IPS DF 4.7 (cell line): ENCODE data around the gene DNAH7.
A peak's percentile ranks its signal among the peaks of the same experiment; 100 is the strongest.
"Not testable (repeated sequence)": the region's sequence is repeated elsewhere in the genome, so short reads cannot be mapped to it uniquely, and the experiment has no call there.

ENCODE experiments used
- DNase-seq: peaks from one replicate; pipeline ENCODE4 v3.0.0-alpha.2; 2013; ENCODE audit warnings: low spot score; ENCODE audit errors: extremely low read depth

Gene DNAH7

GRCh38 chr2:195732574-195732973, 336.1 kb downstream of the DNAH7 start:
- DNase-seq: no peak

- DNase-seq: no peak
Observed at GRCh38 chr2:195730912-195731311, 337.7 kb downstream of the DNAH7 start.

- DNase-seq: no peak
Observed at GRCh38 chr2:195727106-195727505, 341.5 kb downstream of the DNAH7 start.

GRCh38 chr2:195722075-195722474, 346.6 kb downstream of the DNAH7 start:
- DNase-seq: no peak

- DNase-seq: no peak
Observed at GRCh38 chr2:195721042-195721441, 347.6 kb downstream of the DNAH7 start.

GRCh38 chr2:195716466-195716865, 352.2 kb downstream of the DNAH7 start:
- no peak for DNase-seq

- no peak for DNase-seq
Observed at GRCh38 chr2:195711478-195711877, 357.2 kb downstream of the DNAH7 start.

- no peak for DNase-seq
Observed at GRCh38 chr2:195709901-195710806, 358.5 kb downstream of the DNAH7 start.

- DNase-seq: no peak
Observed at GRCh38 chr2:195706161-195706900, 362.3 kb downstream of the DNAH7 start.

GRCh38 chr2:195700480-195700879, 368.2 kb downstream of the DNAH7 start:
- DNase-seq: no peak

- DNase-seq: no peak
Observed at GRCh38 chr2:195697681-195698220, 370.9 kb downstream of the DNAH7 start.

- no peak for DNase-seq
Observed at GRCh38 chr2:195696012-195696411, 372.6 kb downstream of the DNAH7 start.

- peak; percentile 25 for DNase-seq
Observed at GRCh38 chr2:195695002-195695631, 373.5 kb downstream of the DNAH7 start.

- DNase-seq: no peak
Observed at GRCh38 chr2:195694553-195694952, 374.1 kb downstream of the DNAH7 start.

- DNase-seq: not testable (repeated sequence)
Observed at GRCh38 chr2:195692531-195692930, 376.1 kb downstream of the DNAH7 start.
